ENCODE measurements around the gene WBP1.
"Not testable (repeated sequence)": the region's sequence is repeated elsewhere in the genome, so short reads cannot be mapped to it uniquely, and the experiment has no call there.

Gene WBP1

GRCh38 chr2:74441690-74442482, 16.4 kb upstream of the WBP1 start, which contains the start of gene RTKN:
Gene RTKN, minus strand, starts transcription at chr2:74441937. Its CDS starts 121 bp downstream, at chr2:74441816.
- TF ChIP-seq POLR2A (IDR thresholded peaks at IDR 0.05; ENCODE audit: low read depth, low read length) (no peak; the same call in 1 of the 2 replicates), POLR2AphosphoS5 (IDR thresholded peaks at IDR 0.05; ENCODE audit: low read depth, low read length) (no peak), TAF1 (IDR thresholded peaks at IDR 0.05; ENCODE audit: borderline replicate concordance, low read depth, low read length) (no peak)
- FAIRE-seq, result peak; percentile 58
- peak; percentile 61 for DNase-seq (ENCODE audit: insufficient read length)

DNA sequence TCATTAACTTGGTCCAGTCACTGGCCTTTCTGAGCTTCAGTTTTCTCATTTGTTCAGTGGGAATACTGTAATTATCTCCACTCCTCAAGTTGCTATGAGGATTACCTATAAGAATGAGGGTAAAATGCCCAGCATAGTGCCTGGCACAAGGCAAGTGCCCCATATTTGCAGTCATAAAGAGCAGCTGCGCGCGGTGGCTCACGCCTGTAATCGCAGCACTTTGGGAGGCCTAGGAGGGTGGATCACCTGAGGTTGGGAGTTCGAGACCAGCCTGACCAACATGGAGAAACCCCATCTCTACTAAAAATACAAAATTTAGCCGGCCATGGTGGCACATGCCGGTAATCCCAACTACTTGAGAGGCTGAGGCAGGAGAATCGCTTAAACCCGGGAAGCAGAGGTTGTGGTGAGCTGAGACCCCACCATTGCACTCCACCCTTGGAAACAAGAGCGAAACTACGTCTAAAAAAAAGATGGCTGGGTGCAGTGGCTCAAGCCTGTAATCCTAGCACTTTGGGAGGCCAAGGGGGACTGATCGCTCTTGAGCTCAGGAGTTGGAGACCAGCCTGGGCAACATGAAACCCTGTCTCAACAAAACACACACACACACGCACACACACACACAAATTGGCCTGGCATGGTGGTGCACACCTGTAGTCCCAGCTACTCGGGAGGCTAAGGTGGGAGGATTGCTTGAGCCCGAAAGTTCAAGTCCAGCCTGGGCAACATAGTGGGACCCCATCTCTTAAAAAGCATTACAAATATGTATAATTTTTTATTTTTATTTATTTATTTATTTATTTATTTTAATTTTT, 15.5 kb upstream of the WBP1 start:
- DNase-seq (ENCODE audit: insufficient read length); FAIRE-seq: not testable (repeated sequence)

GRCh38 chr2:74444498-74445318, 13.5 kb upstream of the WBP1 start:
- no peak for DNase-seq (ENCODE audit: insufficient read length)
- FAIRE-seq, result no peak
- no peak for TF ChIP-seq POLR2A (IDR thresholded peaks at IDR 0.05; ENCODE audit: low read depth, low read length)
- no peak for TF ChIP-seq TAF1 (IDR thresholded peaks at IDR 0.05; ENCODE audit: borderline replicate concordance, low read depth, low read length)
- TF ChIP-seq POLR2AphosphoS5 (IDR thresholded peaks at IDR 0.05; ENCODE audit: low read depth, low read length), result no peak

DNA sequence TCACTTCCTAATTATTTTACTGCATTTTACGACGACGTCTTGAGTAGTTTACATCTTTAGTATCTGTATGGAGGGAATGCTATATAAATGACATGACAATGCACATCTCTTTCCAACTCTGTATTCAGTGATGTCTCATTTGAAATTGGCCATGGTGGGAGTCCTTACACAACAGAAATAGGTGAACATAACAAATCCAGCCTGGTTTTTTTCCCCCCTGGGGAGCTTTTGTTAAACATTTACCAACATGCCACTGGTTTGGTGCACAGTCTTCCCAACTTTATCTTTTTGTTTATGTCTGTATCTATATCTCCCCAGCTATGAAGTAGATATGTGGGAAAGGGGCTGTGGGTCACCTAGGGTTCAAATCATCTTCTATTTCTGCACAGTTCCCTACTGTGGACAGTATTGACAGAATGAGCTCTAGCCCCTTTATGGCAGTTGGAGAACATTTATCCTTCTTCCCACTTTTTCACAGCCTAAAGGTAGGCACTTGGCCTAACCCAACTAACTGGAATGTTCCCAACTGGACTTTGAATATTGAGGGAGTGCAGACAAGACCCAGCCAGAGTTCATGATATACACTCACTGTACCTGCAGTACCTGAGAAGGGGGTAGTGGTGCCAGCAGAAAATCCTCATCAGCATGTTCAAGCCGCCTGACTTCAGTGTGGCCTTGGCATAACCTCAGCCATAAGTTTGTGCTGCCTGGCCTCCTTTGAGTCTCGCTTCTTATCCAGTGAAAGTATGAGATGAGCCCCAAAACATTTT, 10.8 kb upstream of the WBP1 start:
- TF ChIP-seq TAF1 (IDR thresholded peaks at IDR 0.05; ENCODE audit: borderline replicate concordance, low read depth, low read length) (no peak), POLR2AphosphoS5 (IDR thresholded peaks at IDR 0.05; ENCODE audit: low read depth, low read length) (no peak), POLR2A (IDR thresholded peaks at IDR 0.05; ENCODE audit: low read depth, low read length) (no peak)
- no peak for FAIRE-seq

DNA sequence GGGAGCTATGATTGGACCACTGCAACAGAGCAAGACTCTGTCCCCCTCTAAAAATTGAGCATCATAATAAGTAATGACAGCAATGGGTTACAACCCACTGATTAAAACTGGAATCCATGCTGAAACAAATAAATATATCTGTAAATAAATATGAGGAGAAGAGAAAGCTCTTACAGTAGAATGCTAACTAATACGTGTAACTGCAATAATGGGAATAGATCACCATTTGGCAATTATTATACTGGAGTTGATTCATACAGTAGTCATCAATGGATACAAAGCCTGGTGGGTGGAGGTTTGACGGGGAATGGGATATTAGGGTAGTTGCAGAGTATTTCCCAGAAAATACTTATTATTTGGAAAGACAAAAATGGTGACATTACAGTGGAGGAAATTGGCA, 9.5 kb upstream of the WBP1 start:
- TF ChIP-seq POLR2A (IDR thresholded peaks at IDR 0.05; ENCODE audit: low read depth, low read length) (no peak), TAF1 (IDR thresholded peaks at IDR 0.05; ENCODE audit: borderline replicate concordance, low read depth, low read length) (no peak), POLR2AphosphoS5 (IDR thresholded peaks at IDR 0.05; ENCODE audit: low read depth, low read length) (no peak)
- FAIRE-seq (no peak), DNase-seq (ENCODE audit: insufficient read length) (no peak)

More for the DNA sequence above, 10.8 kb upstream of the WBP1 start:
- no peak for DNase-seq (ENCODE audit: insufficient read length)

GRCh38 chr2:74450570-74451190, 7.6 kb upstream of the WBP1 start:
- FAIRE-seq, result no peak
- TF ChIP-seq POLR2A (IDR thresholded peaks at IDR 0.05; ENCODE audit: low read depth, low read length), result no peak
- TF ChIP-seq POLR2AphosphoS5 (IDR thresholded peaks at IDR 0.05; ENCODE audit: low read depth, low read length), result no peak
- TF ChIP-seq TAF1 (IDR thresholded peaks at IDR 0.05; ENCODE audit: borderline replicate concordance, low read depth, low read length), result no peak
- no peak for DNase-seq (ENCODE audit: insufficient read length)

DNA sequence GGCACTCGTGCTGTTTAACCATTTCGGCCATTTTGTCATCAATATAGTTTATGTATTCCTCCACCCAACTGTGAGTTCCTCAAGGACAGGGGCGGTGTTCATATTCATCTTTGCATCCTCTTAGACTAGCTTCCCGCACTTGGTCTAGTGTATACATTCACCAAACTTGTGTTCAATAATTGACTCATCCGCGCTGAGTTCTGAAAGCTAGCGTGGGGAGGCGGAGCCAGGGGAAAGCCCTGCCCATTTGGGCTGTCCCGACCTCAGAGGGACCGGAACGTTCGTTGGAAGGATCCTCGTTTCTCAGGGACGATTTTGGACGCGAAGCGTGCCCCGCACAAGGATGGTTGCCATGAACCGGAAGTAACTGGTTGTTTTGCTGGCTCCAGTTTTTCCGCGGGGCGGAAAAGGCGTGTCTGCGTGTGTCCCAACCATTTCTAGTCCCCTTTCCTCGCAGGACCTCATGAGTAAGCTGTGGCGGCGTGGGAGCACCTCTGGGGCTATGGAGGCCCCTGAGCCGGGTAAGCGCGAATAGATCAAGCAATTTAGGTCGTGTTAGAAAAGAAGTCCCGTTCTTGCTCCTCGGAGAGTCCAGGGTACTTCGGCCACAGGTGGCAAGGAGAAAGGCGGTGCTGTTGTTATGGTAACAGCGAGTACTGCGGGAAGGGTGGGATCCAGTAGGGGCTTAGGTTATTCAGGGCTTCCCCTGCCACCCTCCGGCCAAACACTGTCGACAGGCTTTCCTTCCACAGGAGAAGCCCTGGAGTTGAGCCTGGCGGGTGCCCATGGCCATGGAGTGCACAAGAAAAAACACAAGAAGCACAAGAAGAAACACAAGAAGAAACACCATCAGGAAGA, 3.4 kb upstream of the WBP1 start, which contains the start of gene INO80B:
TSS of gene INO80B (plus strand) at position 434 of the 858 bp plus-strand sequence. CDS start at position 464, 30 bp downstream.
- peak; percentile 63 for DNase-seq (ENCODE audit: insufficient read length)
- peak; percentile 99 for FAIRE-seq
- TF ChIP-seq POLR2AphosphoS5 (IDR thresholded peaks at IDR 0.05; ENCODE audit: low read depth, low read length) (peak; percentile 42; the same call in 1 of the 2 replicates), POLR2A (IDR thresholded peaks at IDR 0.05; ENCODE audit: low read depth, low read length) (0 out of 2 replicates have a peak, but pooled peaks have one; percentile 35), TAF1 (IDR thresholded peaks at IDR 0.05; ENCODE audit: borderline replicate concordance, low read depth, low read length) (0 out of 2 replicates have a peak, but pooled peaks have one; percentile 9)

- FAIRE-seq, result no peak
- no peak for DNase-seq (ENCODE audit: insufficient read length)
- TF ChIP-seq POLR2A (IDR thresholded peaks at IDR 0.05; ENCODE audit: low read depth, low read length) (no peak; the same call in 1 of the 2 replicates), TAF1 (IDR thresholded peaks at IDR 0.05; ENCODE audit: borderline replicate concordance, low read depth, low read length) (no peak), POLR2AphosphoS5 (IDR thresholded peaks at IDR 0.05; ENCODE audit: low read depth, low read length) (no peak; the same call in 1 of the 2 replicates)
Measured at GRCh38 chr2:74457129-74457548, 1.1 kb upstream of the WBP1 start.

GRCh38 chr2:74457549-74458131, 598 bp upstream of the WBP1 start:
- FAIRE-seq (peak; percentile 89), DNase-seq (ENCODE audit: insufficient read length) (peak; percentile 55)
- TF ChIP-seq TAF1 (IDR thresholded peaks at IDR 0.05; ENCODE audit: borderline replicate concordance, low read depth, low read length) (no peak), POLR2A (IDR thresholded peaks at IDR 0.05; ENCODE audit: low read depth, low read length) (peak; percentile 75)

Measured in GM12892 (cell line).